RWPE1 (cell line): ENCODE data around the gene NEK1.
A peak's percentile ranks its signal among the peaks of the same experiment; 100 is the strongest.

ENCODE experiments used
- CTCF ChIA-PET: fragments of 350-600 bp; sonication (Branson Sonifier 250); formaldehyde crosslinking; extraction: SDS; loops from one replicate; lab custom pipeline; 2021; lab: Yijun Ruan, JAX
- POLR2A ChIA-PET: fragments of 400-600 bp; formaldehyde crosslinking; extraction: SDS; loops from one replicate; lab custom pipeline; 2020; ENCODE audit warnings: antibody characterized with exemption; ENCODE audit not compliant: low non-redundant PET; lab: Yijun Ruan, JAX
- DNase-seq: peaks from one replicate; pipeline ENCODE4 v3.0.0; 2012; ENCODE audit warnings: low spot score
- H3K27ac ChIP-seq: fragments of 450-650 bp; 2 replicates; pipeline ENCODE4 v1.5.1; 2017
- CTCF ChIP-seq: fragments of 450-650 bp; conservative IDR thresholded peaks from 2 replicates; pipeline ENCODE4 v1.5.1; 2017; ENCODE audit warnings: low read depth, mild to moderate bottlenecking

Gene NEK1, protein sequence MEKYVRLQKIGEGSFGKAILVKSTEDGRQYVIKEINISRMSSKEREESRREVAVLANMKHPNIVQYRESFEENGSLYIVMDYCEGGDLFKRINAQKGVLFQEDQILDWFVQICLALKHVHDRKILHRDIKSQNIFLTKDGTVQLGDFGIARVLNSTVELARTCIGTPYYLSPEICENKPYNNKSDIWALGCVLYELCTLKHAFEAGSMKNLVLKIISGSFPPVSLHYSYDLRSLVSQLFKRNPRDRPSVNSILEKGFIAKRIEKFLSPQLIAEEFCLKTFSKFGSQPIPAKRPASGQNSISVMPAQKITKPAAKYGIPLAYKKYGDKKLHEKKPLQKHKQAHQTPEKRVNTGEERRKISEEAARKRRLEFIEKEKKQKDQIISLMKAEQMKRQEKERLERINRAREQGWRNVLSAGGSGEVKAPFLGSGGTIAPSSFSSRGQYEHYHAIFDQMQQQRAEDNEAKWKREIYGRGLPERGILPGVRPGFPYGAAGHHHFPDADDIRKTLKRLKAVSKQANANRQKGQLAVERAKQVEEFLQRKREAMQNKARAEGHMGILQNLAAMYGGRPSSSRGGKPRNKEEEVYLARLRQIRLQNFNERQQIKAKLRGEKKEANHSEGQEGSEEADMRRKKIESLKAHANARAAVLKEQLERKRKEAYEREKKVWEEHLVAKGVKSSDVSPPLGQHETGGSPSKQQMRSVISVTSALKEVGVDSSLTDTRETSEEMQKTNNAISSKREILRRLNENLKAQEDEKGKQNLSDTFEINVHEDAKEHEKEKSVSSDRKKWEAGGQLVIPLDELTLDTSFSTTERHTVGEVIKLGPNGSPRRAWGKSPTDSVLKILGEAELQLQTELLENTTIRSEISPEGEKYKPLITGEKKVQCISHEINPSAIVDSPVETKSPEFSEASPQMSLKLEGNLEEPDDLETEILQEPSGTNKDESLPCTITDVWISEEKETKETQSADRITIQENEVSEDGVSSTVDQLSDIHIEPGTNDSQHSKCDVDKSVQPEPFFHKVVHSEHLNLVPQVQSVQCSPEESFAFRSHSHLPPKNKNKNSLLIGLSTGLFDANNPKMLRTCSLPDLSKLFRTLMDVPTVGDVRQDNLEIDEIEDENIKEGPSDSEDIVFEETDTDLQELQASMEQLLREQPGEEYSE (N-terminal part only)

DNA sequence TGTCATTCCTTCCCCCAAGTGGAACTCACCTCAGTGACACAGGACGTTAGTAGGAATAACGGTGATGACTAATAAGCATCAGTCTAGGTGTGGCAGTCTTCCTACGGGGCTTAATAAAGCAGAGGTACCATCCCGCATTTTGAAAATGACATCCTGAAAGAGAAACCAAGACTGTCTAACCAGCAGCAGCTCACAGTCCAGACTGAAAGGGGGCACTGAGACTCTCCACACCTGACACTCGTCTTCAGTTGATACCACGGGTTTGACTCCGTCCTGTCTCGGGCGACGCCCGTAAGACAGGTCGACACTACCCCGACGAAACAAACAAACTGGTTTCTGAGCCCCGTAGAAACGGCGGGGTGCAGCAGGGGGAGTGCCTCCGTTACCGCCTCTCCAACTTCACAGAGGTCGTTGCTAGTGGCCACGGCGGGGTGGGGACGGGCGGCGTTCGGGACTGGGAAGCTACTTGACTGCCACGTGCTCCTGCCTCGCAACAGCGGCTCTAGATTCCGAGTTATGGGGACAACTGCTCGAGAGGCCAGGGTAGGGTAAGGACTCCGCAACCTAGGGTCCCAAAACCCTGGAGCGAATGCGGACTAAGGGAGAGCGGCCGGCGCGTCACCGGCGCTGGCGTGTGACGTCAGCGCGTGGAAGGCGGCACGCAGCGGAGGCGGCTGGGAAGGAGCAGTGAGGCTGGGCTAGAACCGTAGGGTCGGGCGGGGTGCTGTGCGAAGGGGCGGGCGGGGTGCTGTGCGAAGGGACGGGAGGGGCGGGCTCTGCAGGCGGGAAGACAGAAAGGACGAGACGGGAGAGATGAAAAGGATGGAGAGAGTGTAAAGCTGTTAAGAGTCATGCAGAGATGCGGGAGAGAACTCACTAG lies at the start of gene NEK1:
Gene NEK1 (minus strand): TSS at position 593 of the 880 bp plus-strand sequence. CDS start 9,953 bp downstream, outside the sequence.
- peak; percentile 84 for DNase-seq
- CTCF ChIA-PET, result interaction anchor here (0.6 to 1.5 kb wide), 6 partner anchors 9 to 228 kb away, joined by 3 to 5 read pairs (median 3); no protein-coding TSS in a partner anchor
- POLR2A ChIA-PET, result no interaction called here
- TF ChIP-seq CTCF, result no peak
- peak within 1 kb of the TSS; percentile 96 for H3K27ac ChIP-seq

DNA sequence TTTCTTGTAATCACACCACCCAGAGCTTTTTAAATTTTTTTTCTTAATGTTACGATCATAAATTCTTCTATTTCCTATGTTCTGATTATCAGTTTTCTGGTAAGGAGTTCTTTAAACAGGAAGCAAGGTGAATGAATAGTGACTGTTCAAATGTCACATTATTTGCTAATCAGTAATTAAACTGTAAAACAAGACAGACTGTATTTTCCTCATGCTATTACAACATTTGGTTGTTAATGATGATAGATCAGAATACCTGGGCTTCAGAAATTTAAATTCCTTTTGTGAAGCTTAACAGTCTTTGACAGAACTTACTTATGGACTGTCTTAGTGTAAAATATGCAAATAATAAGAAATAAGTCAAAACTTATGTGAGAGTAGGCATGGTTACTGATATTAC lies 49.4 kb upstream of the NEK1 start:
- DNase-seq, result no peak
- ChIA-PET POLR2A (no interaction called here), CTCF (interaction anchor here (0.7 kb wide), 1 partner anchor 28 kb away, joined by 4 read pairs; no protein-coding TSS in a partner anchor)
- TF ChIP-seq CTCF, result no peak
- no peak overlapping the region for H3K27ac ChIP-seq

GRCh38 chr4:169660929-169661328 lies 48.5 kb upstream of the NEK1 start:
- ChIA-PET CTCF (interaction anchor here (0.7 to 1.8 kb wide), 3 partner anchors 12 to 48 kb away, joined by 4 to 5 read pairs (median 4); partner anchors contain the start of gene NEK1), POLR2A (no interaction called here)
- TF ChIP-seq CTCF, result no peak
- no peak overlapping the region for H3K27ac ChIP-seq
- no peak for DNase-seq

GRCh38 chr4:169659716-169660670 lies 47.6 kb upstream of the NEK1 start:
- ChIA-PET POLR2A (interaction anchor here (0.6 kb wide), 1 partner anchor 16 kb away, joined by 3 read pairs; no protein-coding TSS in a partner anchor), CTCF (interaction anchor here (0.6 to 1.8 kb wide), 3 partner anchors 13 to 68 kb away, joined by 3 to 5 read pairs (median 4); partner anchors contain the start of gene NEK1)
- DNase-seq, result peak; percentile 93
- no peak for TF ChIP-seq CTCF
- no peak overlapping the region for H3K27ac ChIP-seq
